Right atrium auricular region (tissue), 2 donors: ENCODE results near the gene ZSWIM2. TPM values are rescaled to one million over a fixed set of nuclear protein-coding genes. Genes with fewer than 3 reads are reported as not detected.

Experiments
- DNase-seq: peaks from one replicate; pipeline ENCODE4 v3.0.0-alpha.2; 2019; ENCODE audit warnings: low spot score
- H3K27ac ChIP-seq, 2 donors: fragments of 200-600 bp; sonication (generic); 1 replicate in 1 of 2; 2 replicates in 1 of 2; pipeline ENCODE4 v1.5.1; 2016 to 2019
- H3K27me3 ChIP-seq, 2 donors: fragments of 200-600 bp; sonication (generic); one replicate each; pipeline versions ENCODE4 v1.5.1 to v1.6.0; 2017 to 2019
- H3K36me3 ChIP-seq: fragments of 200-600 bp; sonication (generic); one replicate; pipeline ENCODE4 v1.5.1; 2016
- H3K4me1 ChIP-seq, 2 donors: fragments of 200-600 bp; sonication (generic); one replicate each; pipeline versions ENCODE4 v1.5.1 to v1.6.0; 2017 to 2019
- H3K4me3 ChIP-seq, 2 donors: fragments of 200-600 bp; sonication (generic); 1 replicate in 1 of 2; 2 replicates in 1 of 2; pipeline ENCODE4 v1.5.1; 2017 to 2019; ENCODE audit warnings: mild to moderate bottlenecking in 1 of 2, moderate library complexity in 1 of 2
- H3K9me3 ChIP-seq, 2 donors: fragments of 200-600 bp; sonication (generic); one replicate each; pipeline ENCODE4 v1.5.1; 2019
- CTCF ChIP-seq, 2 donors: fragments of 200-600 bp; sonication (generic); IDR thresholded peaks; one replicate each; pipeline ENCODE4 v1.5.1; 2019; ENCODE audit warnings: antibody characterized with exemption in 2 of 2
- total RNA-seq, 2 donors: library from RNA; depleted of rRNA; stranded (reverse); fragments of >200 nt; gene quantifications; one replicate each; pipeline ENCODE4 v1.1.0, GENCODE V29; 2016

ZSWIM2 gene
- total RNA-seq, 2 donors from 2014 or later, result not detected

GRCh38 chr2:186889101-186889879 lies 40.3 kb upstream of the ZSWIM2 start:
- H3K27me3 ChIP-seq, result no peaks in the 10 kb centered on the region
- H3K4me3 ChIP-seq, result no peak overlapping the region
- peak overlapping the region in 1 of 2 donors; percentile 8 for H3K27ac ChIP-seq
- no peak for TF ChIP-seq CTCF (IDR thresholded peaks at IDR 0.05)
- no peak for DNase-seq
- H3K36me3 ChIP-seq, result no peaks in the 10 kb centered on the region
- no peaks in the 10 kb centered on the region for H3K9me3 ChIP-seq
- peaks cover 0 to 8% of the 10 kb centered on the region in 2 donors for H3K4me1 ChIP-seq

- H3K4me3 ChIP-seq, result no peak overlapping the region
- peaks cover 0 to 7% of the 10 kb centered on the region in 2 donors for H3K9me3 ChIP-seq
- H3K27me3 ChIP-seq, result no peaks in the 10 kb centered on the region
- peak; percentile 69 for DNase-seq
- peaks cover 0 to 8% of the 10 kb centered on the region in 2 donors for H3K4me1 ChIP-seq
- TF ChIP-seq CTCF (IDR thresholded peaks at IDR 0.05), result no peak
- peak overlapping the region in 1 of 2 donors; percentile 26 for H3K27ac ChIP-seq
- H3K36me3 ChIP-seq, result no peaks in the 10 kb centered on the region
Observed at GRCh38 chr2:186887107-186888090, 38.4 kb upstream of the ZSWIM2 start.

GRCh38 chr2:186884587-186884986 lies 35.6 kb upstream of the ZSWIM2 start:
- H3K27ac ChIP-seq, result no peak overlapping the region
- peaks cover 0 to 28% of the 10 kb centered on the region in 2 donors for H3K9me3 ChIP-seq
- peaks cover 0 to 8% of the 10 kb centered on the region in 2 donors for H3K4me1 ChIP-seq
- H3K36me3 ChIP-seq, result no peaks in the 10 kb centered on the region
- no peak for TF ChIP-seq CTCF (IDR thresholded peaks at IDR 0.05)
- no peak for DNase-seq
- H3K4me3 ChIP-seq, result no peak overlapping the region
- H3K27me3 ChIP-seq, result no peaks in the 10 kb centered on the region

- Histone ChIP-seq H3K4me3 (no peak overlapping the region), H3K27ac (no peak overlapping the region), H3K27me3 (no peaks in the 10 kb centered on the region), H3K36me3 (no peaks in the 10 kb centered on the region), H3K9me3 (peaks cover 0 to 28% of the 10 kb centered on the region in 2 donors), H3K4me1 (peaks cover 0 to 8% of the 10 kb centered on the region in 2 donors)
- DNase-seq, result no peak
- TF ChIP-seq CTCF (IDR thresholded peaks at IDR 0.05), result no peak
Observed at GRCh38 chr2:186883666-186884065, 34.7 kb upstream of the ZSWIM2 start.

- Histone ChIP-seq H3K4me3 (no peak overlapping the region), H3K27ac (no peak overlapping the region), H3K27me3 (no peaks in the 10 kb centered on the region), H3K4me1 (peaks cover 0 to 8% of the 10 kb centered on the region in 2 donors), H3K9me3 (peaks cover 0 to 28% of the 10 kb centered on the region in 2 donors), H3K36me3 (no peaks in the 10 kb centered on the region)
- no peak for TF ChIP-seq CTCF (IDR thresholded peaks at IDR 0.05)
- DNase-seq, result no peak
Observed at GRCh38 chr2:186882511-186883071, 33.6 kb upstream of the ZSWIM2 start.
